GM12865 (cell line): ENCODE data around the gene UVRAG.
"Not testable (repeated sequence)": the region's sequence is repeated elsewhere in the genome, so short reads cannot be mapped to it uniquely, and the experiment has no call there.

Experiments
- DNase-seq: peaks from one replicate; pipeline ENCODE4 v3.0.0; 2010; ENCODE audit warnings: low read depth
- H3K4me3 ChIP-seq: 2 replicates; pipeline ENCODE4 v1.5.1; 2011; ENCODE audit warnings: mild to moderate bottlenecking, low read depth, low read length, control low read depth
- CTCF ChIP-seq: IDR thresholded peaks from 2 replicates; pipeline ENCODE4 v1.5.1; 2011; ENCODE audit warnings: low read length, control low read depth, low read depth, inconsistent platforms; ENCODE audit not compliant: insufficient read depth; ENCODE audit errors: missing control alignments

UVRAG gene

GRCh38 chr11:76076749-76077148 lies 261.7 kb downstream of the UVRAG start:
- H3K4me3 ChIP-seq: no peak overlapping the region
- DNase-seq: no peak
- no peak for TF ChIP-seq CTCF

- H3K4me3 ChIP-seq: no peak overlapping the region
- no peak for TF ChIP-seq CTCF
- no peak for DNase-seq
These were observed 262.7 kb downstream of the UVRAG start for GRCh38 chr11:76077575-76078150.

- DNase-seq, H3K4me3 ChIP-seq: not testable (repeated sequence)
These were observed 266.1 kb downstream of the UVRAG start for GRCh38 chr11:76081084-76081483.

- H3K4me3 ChIP-seq: no peak overlapping the region
- TF ChIP-seq CTCF: no peak
- no peak for DNase-seq
These were observed 268.8 kb downstream of the UVRAG start for GRCh38 chr11:76083563-76084451.

DNA sequence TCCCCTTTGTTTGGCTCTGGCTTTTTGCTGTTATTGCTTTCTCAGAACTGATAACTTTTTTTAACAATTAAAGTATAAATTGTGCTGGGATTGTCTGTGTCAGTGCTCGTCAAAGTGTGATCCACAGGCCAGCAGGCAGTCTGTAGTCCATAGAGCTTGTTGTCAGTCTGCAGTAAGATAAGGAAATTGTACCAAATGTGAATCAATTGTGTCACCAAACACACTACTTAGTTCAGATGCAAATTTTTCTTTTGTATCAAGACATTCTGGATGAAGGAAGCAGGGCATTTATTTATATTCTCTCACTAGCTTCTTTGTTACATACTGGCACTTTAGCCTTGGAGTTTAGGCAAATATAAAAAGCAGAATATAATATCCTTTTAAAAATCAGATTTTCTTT lies 270.3 kb downstream of the UVRAG start:
- no peak overlapping the region for H3K4me3 ChIP-seq
- DNase-seq: no peak
- no peak for TF ChIP-seq CTCF

GRCh38 chr11:76086743-76087635 lies 272.0 kb downstream of the UVRAG start:
- no peak overlapping the region for H3K4me3 ChIP-seq
- no peak for DNase-seq
- TF ChIP-seq CTCF: no peak

DNA sequence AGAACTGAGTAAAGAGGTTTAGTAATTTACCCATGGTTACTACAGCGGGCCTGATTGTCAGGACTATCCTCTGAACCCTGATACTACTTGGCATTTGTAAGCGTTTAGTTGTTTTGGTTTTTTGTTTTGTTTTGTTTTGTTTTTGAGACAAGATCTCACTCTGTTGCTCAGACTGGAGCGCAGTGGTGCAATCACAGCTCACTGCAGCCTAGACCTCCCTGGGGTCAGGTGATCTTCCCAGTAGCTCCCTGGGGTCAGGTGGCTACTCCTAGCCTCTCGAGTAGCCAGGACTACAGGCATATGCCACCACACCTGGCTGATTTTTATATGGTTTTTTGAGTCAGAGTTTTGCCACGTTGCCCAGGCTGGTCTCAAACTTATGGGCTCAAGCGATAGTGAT lies 272.7 kb downstream of the UVRAG start:
- no peak for DNase-seq
- no peak for TF ChIP-seq CTCF

More for the DNA sequence above, 272.7 kb downstream of the UVRAG start:
- H3K4me3 ChIP-seq: no peak overlapping the region
